Breast epithelium (tissue), 3 donors: Measurements from ENCODE around the gene ANKRD24.

Source experiments
- POLR2AphosphoS5 ChIP-seq, 3 donors: sonication (generic); formaldehyde crosslinking; IDR thresholded peaks; one replicate each; pipeline ENCODE4 v1.6.1; 2017; ENCODE audit warnings: antibody characterized with exemption in 3 of 3
- TF ChIP-seq, protein P1 (sequence below), 3 donors: fragments of 450-650 bp; IDR thresholded peaks; one replicate each; pipeline ENCODE4 v1.5.1; 2016 to 2017; ENCODE audit warnings: antibody characterized with exemption in 3 of 3, mild to moderate bottlenecking in 3 of 3, moderate library complexity in 3 of 3

DNA sequence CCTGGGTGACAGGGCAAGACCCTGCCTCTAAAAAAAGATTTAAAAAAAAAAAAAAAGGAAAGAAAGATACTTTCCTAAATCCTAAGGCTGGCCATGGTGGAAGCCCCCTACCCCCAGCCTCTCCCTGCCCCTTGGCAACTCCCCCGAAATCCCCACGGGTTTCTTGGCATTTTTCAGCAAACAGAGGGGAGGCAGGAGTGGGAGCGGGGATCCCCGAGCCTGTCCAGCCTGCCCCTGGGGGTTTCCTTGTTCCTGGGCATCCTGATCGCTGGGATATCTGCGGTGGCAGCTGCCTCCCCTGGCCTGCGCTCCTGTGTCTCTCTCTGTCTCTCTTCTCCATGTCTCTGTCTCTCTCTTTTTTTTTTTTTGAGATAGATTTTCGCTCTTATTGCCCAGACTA is 43.4 kb downstream of the ANKRD24 start:
- TF ChIP-seq, protein P1, sequence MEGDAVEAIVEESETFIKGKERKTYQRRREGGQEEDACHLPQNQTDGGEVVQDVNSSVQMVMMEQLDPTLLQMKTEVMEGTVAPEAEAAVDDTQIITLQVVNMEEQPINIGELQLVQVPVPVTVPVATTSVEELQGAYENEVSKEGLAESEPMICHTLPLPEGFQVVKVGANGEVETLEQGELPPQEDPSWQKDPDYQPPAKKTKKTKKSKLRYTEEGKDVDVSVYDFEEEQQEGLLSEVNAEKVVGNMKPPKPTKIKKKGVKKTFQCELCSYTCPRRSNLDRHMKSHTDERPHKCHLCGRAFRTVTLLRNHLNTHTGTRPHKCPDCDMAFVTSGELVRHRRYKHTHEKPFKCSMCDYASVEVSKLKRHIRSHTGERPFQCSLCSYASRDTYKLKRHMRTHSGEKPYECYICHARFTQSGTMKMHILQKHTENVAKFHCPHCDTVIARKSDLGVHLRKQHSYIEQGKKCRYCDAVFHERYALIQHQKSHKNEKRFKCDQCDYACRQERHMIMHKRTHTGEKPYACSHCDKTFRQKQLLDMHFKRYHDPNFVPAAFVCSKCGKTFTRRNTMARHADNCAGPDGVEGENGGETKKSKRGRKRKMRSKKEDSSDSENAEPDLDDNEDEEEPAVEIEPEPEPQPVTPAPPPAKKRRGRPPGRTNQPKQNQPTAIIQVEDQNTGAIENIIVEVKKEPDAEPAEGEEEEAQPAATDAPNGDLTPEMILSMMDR (IDR thresholded peaks at IDR 0.05), result no peak
- no peak for TF ChIP-seq POLR2AphosphoS5 (IDR thresholded peaks at IDR 0.05)
